B cell (primary cell): ENCODE results near the gene TUT4.

ENCODE experiments used
- CTCF ChIP-seq: fragments of 200-600 bp; IDR thresholded peaks from one replicate; pipeline ENCODE4 v1.8.0; 2022; ENCODE audit warnings: antibody characterized with exemption, mild to moderate bottlenecking
- EZH2 ChIP-seq: IDR thresholded peaks from 2 replicates; pipeline ENCODE4 v1.6.1; 2012; ENCODE audit warnings: borderline replicate concordance, low read depth, mild to moderate bottlenecking, moderate library complexity, low read length; ENCODE audit not compliant: insufficient read depth, poor library complexity, severe bottlenecking

- TF ChIP-seq CTCF: no peak
- no peak for TF ChIP-seq EZH2
Observed at GRCh38 chr1:52567943-52568342, 15.1 kb upstream of the TUT4 start.
